Neural cell (in vitro differentiated cells): Measurements from ENCODE around the gene SLFN13. TPM values are rescaled to one million over a fixed set of nuclear protein-coding genes. Genes with fewer than 3 reads are reported as not detected.

Source experiments
- H2AFZ ChIP-seq: fragments of 200-600, 300-800 bp; sonication (generic), shearing (Covaris generic); 2 replicates; pipeline ENCODE4 v1.6.0; 2014; ENCODE audit warnings: low read depth, mild to moderate bottlenecking, antibody characterized with exemption, low read length, moderate library complexity
- H3F3A ChIP-seq: fragments of 200-600 bp; shearing (Covaris generic); 2 replicates; pipeline ENCODE4 v1.6.1; 2016; ENCODE audit warnings: mild to moderate bottlenecking, moderate library complexity, mixed read lengths, antibody characterized with exemption, low read length; ENCODE audit not compliant: insufficient read depth, poor library complexity, severe bottlenecking
- H3K27ac ChIP-seq: fragments of 200-600, 300-800 bp; sonication (generic), shearing (Covaris generic); 2 replicates; pipeline ENCODE4 v1.5.1; 2014; ENCODE audit warnings: mild to moderate bottlenecking, low read length, moderate library complexity
- H3K27me3 ChIP-seq: fragments of 300-800, 200-600 bp; sonication (generic), shearing (Covaris generic); 2 replicates; pipeline ENCODE4 v1.6.0; 2014; ENCODE audit warnings: mild to moderate bottlenecking, low read depth, low read length, moderate library complexity; ENCODE audit not compliant: insufficient read depth
- H3K36me3 ChIP-seq: fragments of 300-800, 200-600 bp; sonication (generic), shearing (Covaris generic); 2 replicates; pipeline ENCODE4 v1.5.1; 2014; ENCODE audit warnings: mild to moderate bottlenecking, antibody characterized with exemption, low read length, moderate library complexity; ENCODE audit not compliant: insufficient read depth
- H3K4me2 ChIP-seq: fragments of 300-800, 200-600 bp; sonication (generic), shearing (Covaris generic); 2 replicates; pipeline ENCODE4 v1.6.0; 2014; ENCODE audit warnings: mild to moderate bottlenecking, low read length
- H3K4me3 ChIP-seq: fragments of 300-800, 200-600 bp; sonication (generic), shearing (Covaris generic); 2 replicates; pipeline ENCODE4 v1.5.1; 2014; ENCODE audit warnings: mild to moderate bottlenecking, low read length, moderate library complexity
- H3K79me2 ChIP-seq: fragments of 200-600 bp; shearing (Covaris generic); replicated peaks from 2 replicates; pipeline ENCODE4 v1.6.0; 2014; ENCODE audit warnings: mild to moderate bottlenecking, low read length, moderate library complexity; ENCODE audit not compliant: insufficient read depth
- H3K9ac ChIP-seq: fragments of 300-800, 200-600 bp; sonication (generic), shearing (Covaris generic); 2 replicates; pipeline ENCODE4 v1.6.1; 2016; ENCODE audit warnings: mild to moderate bottlenecking, low read length, mixed read lengths
- H3K9me2 ChIP-seq: fragments of 200-600 bp; shearing (Covaris generic); 2 replicates; pipeline ENCODE4 v1.6.1; 2016; ENCODE audit warnings: mild to moderate bottlenecking, low read length, mixed read lengths; ENCODE audit not compliant: insufficient read depth
- H3K9me3 ChIP-seq: fragments of 200-600, 300-800 bp; sonication (generic), shearing (Covaris generic); 2 replicates; pipeline ENCODE4 v1.6.1; 2016; ENCODE audit warnings: mild to moderate bottlenecking, mixed run types, low read length, moderate library complexity, mixed read lengths
- H4K20me1 ChIP-seq: fragments of 200-600 bp; shearing (Covaris generic); 2 replicates; pipeline ENCODE4 v1.6.1; 2016; ENCODE audit warnings: mild to moderate bottlenecking, mixed run types; ENCODE audit not compliant: insufficient read depth
- EP300 ChIP-seq: fragments of 450-650 bp; conservative IDR thresholded peaks from 2 replicates; pipeline ENCODE4 v1.6.1; 2014; ENCODE audit warnings: antibody characterized with exemption, mild to moderate bottlenecking, moderate library complexity; ENCODE audit not compliant: poor library complexity, severe bottlenecking
- EZH2 ChIP-seq: fragments of 200-600, 300-800 bp; shearing (Covaris generic), sonication (generic); IDR thresholded peaks from 2 replicates; pipeline ENCODE4 v1.6.1; 2014; ENCODE audit warnings: antibody characterized with exemption, low read length, borderline replicate concordance, mild to moderate bottlenecking; ENCODE audit not compliant: insufficient read depth, poor library complexity, severe bottlenecking
- MXI1 ChIP-seq: fragments of 450-650 bp; conservative IDR thresholded peaks from 2 replicates; pipeline ENCODE4 v1.6.1; 2014; ENCODE audit warnings: antibody characterized with exemption, mild to moderate bottlenecking; ENCODE audit not compliant: poor library complexity, severe bottlenecking
- POLR2AphosphoS5 ChIP-seq: IDR thresholded peaks from 2 replicates; pipeline ENCODE4 v1.6.1; 2012
- RAD21 ChIP-seq: fragments of 450-650 bp; conservative IDR thresholded peaks from 2 replicates; pipeline ENCODE4 v1.6.1; 2014; ENCODE audit warnings: antibody characterized with exemption, mild to moderate bottlenecking, moderate library complexity
- SMC3 ChIP-seq: fragments of 450-650 bp; conservative IDR thresholded peaks from 2 replicates; pipeline ENCODE4 v1.6.1; 2014; ENCODE audit warnings: antibody characterized with exemption, mild to moderate bottlenecking, moderate library complexity; ENCODE audit not compliant: poor library complexity
- TAF1 ChIP-seq: IDR thresholded peaks from 2 replicates; pipeline ENCODE4 v1.6.1; 2012; ENCODE audit warnings: low read depth
- polyA plus RNA-seq: library from polyadenylated mRNA; depleted of rRNA; stranded (reverse); fragments of >200 nt; gene quantifications from 2 replicates; pipeline ENCODE4 v1.2.3, GENCODE V29; 2014
- TF ChIP-seq, protein P1 (sequence below): fragments of 450-650 bp; IDR thresholded peaks from 2 replicates; pipeline ENCODE4 v1.5.1; 2014; ENCODE audit warnings: antibody characterized with exemption, mild to moderate bottlenecking, moderate library complexity; ENCODE audit not compliant: poor library complexity, severe bottlenecking
- TF ChIP-seq, protein P2 (sequence below): IDR thresholded peaks from 2 replicates; pipeline ENCODE4 v1.6.1; 2012; ENCODE audit warnings: borderline replicate concordance

SLFN13 gene
- polyA plus RNA-seq, 1 donor from 2014 or later = 0.20 TPM

DNA sequence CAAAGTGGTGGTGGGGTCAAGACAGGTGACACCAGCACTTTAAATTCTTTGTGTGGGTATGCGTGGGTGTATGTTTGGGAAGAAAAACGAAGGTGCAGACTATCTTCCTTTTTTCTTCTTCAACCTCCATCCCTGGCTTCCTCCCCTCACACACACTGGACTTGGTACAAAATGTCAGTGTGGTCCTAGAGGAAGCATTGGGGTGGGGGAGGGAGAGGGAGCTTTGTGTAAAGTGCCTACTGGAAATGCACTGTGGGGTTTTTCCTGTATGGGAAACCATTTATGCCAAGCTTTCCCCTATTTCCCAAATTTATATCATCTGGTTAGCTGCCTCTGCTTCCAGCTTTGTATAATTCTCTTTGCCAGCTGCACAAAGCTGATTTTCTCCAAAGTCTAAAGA lies 44.5 kb upstream of the SLFN13 start:
- Histone ChIP-seq H3K9me3 (peaks cover 22% of the 10 kb centered on the region), H3K27ac (no peak overlapping the region), H3F3A (no peaks in the 10 kb centered on the region), H3K4me3 (no peak overlapping the region), H3K9me2 (no peaks in the 10 kb centered on the region), H3K27me3 (peaks cover 100% of the 10 kb centered on the region), H3K36me3 (no peaks in the 10 kb centered on the region), H2AFZ (no peak overlapping the region), H3K4me2 (no peak overlapping the region), H3K79me2 (no peaks in the 10 kb centered on the region), H4K20me1 (no peaks in the 10 kb centered on the region), H3K9ac (no peak overlapping the region)
- TF ChIP-seq MXI1 = no peak
- no peak for TF ChIP-seq TAF1

DNA sequence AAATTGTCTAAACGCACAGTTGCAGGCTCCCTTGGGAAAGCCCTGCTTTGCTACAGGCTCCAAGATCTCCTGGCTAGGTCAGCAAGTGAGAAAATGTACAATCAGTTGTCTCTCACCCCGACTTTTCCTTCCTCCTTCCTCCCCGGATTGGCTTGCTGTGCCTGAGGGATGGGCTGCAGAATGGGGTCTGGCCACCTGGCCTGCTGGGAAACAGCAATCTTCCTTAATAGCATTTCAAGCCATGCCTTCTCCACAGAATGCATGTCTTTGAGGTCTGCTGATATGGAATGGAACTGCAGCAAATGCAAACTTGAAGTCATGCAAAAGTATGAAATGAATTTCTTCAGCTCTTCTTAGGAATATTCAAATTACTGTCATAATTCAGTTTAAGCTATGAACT lies 42.9 kb upstream of the SLFN13 start:
- H3K36me3 ChIP-seq = no peaks in the 10 kb centered on the region
- H3K27me3 ChIP-seq = peaks cover 100% of the 10 kb centered on the region
- H3K9me2 ChIP-seq = no peaks in the 10 kb centered on the region
- no peaks in the 10 kb centered on the region for H3K79me2 ChIP-seq
- H4K20me1 ChIP-seq = no peaks in the 10 kb centered on the region
- no peak overlapping the region for H3K27ac ChIP-seq
- no peak overlapping the region for H3K4me2 ChIP-seq
- no peak overlapping the region for H2AFZ ChIP-seq
- TF ChIP-seq, protein P1, sequence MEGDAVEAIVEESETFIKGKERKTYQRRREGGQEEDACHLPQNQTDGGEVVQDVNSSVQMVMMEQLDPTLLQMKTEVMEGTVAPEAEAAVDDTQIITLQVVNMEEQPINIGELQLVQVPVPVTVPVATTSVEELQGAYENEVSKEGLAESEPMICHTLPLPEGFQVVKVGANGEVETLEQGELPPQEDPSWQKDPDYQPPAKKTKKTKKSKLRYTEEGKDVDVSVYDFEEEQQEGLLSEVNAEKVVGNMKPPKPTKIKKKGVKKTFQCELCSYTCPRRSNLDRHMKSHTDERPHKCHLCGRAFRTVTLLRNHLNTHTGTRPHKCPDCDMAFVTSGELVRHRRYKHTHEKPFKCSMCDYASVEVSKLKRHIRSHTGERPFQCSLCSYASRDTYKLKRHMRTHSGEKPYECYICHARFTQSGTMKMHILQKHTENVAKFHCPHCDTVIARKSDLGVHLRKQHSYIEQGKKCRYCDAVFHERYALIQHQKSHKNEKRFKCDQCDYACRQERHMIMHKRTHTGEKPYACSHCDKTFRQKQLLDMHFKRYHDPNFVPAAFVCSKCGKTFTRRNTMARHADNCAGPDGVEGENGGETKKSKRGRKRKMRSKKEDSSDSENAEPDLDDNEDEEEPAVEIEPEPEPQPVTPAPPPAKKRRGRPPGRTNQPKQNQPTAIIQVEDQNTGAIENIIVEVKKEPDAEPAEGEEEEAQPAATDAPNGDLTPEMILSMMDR = no peak
- TF ChIP-seq EP300 (no peak), TAF1 (no peak), RAD21 (no peak), POLR2AphosphoS5 (no peak), SMC3 (no peak), MXI1 (no peak), EZH2 (no peak)
- TF ChIP-seq, protein P2, sequence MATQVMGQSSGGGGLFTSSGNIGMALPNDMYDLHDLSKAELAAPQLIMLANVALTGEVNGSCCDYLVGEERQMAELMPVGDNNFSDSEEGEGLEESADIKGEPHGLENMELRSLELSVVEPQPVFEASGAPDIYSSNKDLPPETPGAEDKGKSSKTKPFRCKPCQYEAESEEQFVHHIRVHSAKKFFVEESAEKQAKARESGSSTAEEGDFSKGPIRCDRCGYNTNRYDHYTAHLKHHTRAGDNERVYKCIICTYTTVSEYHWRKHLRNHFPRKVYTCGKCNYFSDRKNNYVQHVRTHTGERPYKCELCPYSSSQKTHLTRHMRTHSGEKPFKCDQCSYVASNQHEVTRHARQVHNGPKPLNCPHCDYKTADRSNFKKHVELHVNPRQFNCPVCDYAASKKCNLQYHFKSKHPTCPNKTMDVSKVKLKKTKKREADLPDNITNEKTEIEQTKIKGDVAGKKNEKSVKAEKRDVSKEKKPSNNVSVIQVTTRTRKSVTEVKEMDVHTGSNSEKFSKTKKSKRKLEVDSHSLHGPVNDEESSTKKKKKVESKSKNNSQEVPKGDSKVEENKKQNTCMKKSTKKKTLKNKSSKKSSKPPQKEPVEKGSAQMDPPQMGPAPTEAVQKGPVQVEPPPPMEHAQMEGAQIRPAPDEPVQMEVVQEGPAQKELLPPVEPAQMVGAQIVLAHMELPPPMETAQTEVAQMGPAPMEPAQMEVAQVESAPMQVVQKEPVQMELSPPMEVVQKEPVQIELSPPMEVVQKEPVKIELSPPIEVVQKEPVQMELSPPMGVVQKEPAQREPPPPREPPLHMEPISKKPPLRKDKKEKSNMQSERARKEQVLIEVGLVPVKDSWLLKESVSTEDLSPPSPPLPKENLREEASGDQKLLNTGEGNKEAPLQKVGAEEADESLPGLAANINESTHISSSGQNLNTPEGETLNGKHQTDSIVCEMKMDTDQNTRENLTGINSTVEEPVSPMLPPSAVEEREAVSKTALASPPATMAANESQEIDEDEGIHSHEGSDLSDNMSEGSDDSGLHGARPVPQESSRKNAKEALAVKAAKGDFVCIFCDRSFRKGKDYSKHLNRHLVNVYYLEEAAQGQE = no peak
- H3K9me3 ChIP-seq = peaks cover 22% of the 10 kb centered on the region
- no peak overlapping the region for H3K9ac ChIP-seq
- H3F3A ChIP-seq = no peaks in the 10 kb centered on the region
- H3K4me3 ChIP-seq = no peak overlapping the region

DNA sequence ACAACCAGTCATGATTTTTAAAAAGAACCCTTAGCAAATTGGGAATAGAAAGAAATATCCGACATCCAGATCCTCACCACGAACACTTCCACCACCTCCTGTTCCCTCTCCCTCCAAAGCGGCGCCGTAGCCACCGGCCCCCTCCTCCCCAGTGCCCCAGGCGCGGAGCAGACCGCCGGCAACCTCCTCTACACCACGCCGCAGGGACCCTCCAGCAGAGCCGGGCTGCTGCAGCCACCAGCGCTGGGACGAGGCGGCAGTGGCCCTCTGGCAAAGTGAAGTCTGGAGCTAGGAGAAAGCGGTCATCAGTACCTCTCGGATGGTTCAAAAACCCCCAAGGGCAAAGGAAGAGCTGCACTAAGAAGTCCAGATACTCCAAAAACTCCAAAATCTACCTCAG lies 41.4 kb upstream of the SLFN13 start:
- Histone ChIP-seq H3K4me3 (no peak overlapping the region), H3K9ac (no peak overlapping the region), H3K9me2 (no peaks in the 10 kb centered on the region), H2AFZ (no peak overlapping the region), H3K4me2 (no peak overlapping the region), H3F3A (no peaks in the 10 kb centered on the region), H3K79me2 (no peaks in the 10 kb centered on the region), H3K9me3 (peaks cover 22% of the 10 kb centered on the region), H3K27ac (no peak overlapping the region), H3K36me3 (no peaks in the 10 kb centered on the region), H4K20me1 (no peaks in the 10 kb centered on the region), H3K27me3 (peaks cover 100% of the 10 kb centered on the region)
- no peak for TF ChIP-seq RAD21
- TF ChIP-seq, protein P2 = no peak
- TF ChIP-seq SMC3 = no peak
- TF ChIP-seq POLR2AphosphoS5 = no peak
- TF ChIP-seq, protein P1 = no peak
- no peak for TF ChIP-seq MXI1
- TF ChIP-seq TAF1 = no peak
- TF ChIP-seq EP300 = no peak
- TF ChIP-seq EZH2 = no peak
